ENCODE data around the gene TECPR2. TPM values are rescaled to one million over a fixed set of nuclear protein-coding genes. Genes with fewer than 3 reads are reported as not detected.

The TECPR2 gene
- total and polyA plus RNA-seq, 2 of the 13 experiments (the other 11 are each of a cell fraction or from before 2014, with no cell fraction given): 3.5 to 5.7 TPM

DNA sequence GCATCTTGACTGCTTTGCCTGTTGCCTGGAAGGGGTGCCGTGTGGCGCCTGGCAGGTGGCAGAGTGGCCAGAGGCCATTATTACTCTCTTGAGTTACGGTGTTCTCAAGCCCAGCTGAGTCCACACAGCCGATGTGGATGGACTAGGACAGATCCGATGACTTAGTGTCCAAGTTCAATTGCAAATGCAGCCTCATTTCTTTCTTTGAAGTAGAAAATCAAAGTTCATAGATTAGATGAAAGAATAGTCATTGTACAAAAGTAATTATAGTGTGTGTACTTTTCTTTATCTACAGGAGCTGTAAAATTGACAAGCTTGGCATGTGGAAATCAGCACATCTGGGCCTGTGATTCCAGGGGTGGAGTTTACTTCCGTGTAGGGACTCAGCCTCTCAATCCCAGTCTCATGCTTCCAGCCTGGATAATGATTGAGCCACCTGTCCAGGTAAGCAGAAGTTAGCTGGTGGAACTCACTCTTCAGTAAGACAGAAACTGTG, 102.2 kb downstream of the TECPR2 start (continued):
- TF ChIP-seq SOX5 (CRISPR knock-in tag; IDR thresholded peaks at IDR 0.05; ENCODE audit: borderline replicate concordance): peak; percentile 93
- TF ChIP-seq, protein P1, sequence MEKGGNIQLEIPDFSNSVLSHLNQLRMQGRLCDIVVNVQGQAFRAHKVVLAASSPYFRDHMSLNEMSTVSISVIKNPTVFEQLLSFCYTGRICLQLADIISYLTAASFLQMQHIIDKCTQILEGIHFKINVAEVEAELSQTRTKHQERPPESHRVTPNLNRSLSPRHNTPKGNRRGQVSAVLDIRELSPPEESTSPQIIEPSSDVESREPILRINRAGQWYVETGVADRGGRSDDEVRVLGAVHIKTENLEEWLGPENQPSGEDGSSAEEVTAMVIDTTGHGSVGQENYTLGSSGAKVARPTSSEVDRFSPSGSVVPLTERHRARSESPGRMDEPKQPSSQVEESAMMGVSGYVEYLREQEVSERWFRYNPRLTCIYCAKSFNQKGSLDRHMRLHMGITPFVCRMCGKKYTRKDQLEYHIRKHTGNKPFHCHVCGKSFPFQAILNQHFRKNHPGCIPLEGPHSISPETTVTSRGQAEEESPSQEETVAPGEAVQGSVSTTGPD (CRISPR knock-in tag; IDR thresholded peaks at IDR 0.05): no peak
- TF ChIP-seq ARID3A (IDR thresholded peaks at IDR 0.05; ENCODE audit: low read depth, low read length): peak; percentile 56; the same call in 1 of the 2 replicates
- TF ChIP-seq TBX2 (CRISPR knock-in tag; IDR thresholded peaks at IDR 0.05; ENCODE audit: borderline replicate concordance): peak; percentile 85
- no peak for TF ChIP-seq MED1 (CRISPR knock-in tag; IDR thresholded peaks at IDR 0.05)
- TF ChIP-seq E2F5 (CRISPR knock-in tag; conservative IDR thresholded peaks at IDR 0.05): no peak
- TF ChIP-seq ZNF614 (CRISPR knock-in tag; IDR thresholded peaks at IDR 0.05; ENCODE audit: borderline replicate concordance): no peak
- TF ChIP-seq ZNF775 (CRISPR knock-in tag; IDR thresholded peaks at IDR 0.05; ENCODE audit: borderline replicate concordance): no peak
- TF ChIP-seq ZFP36L2 (CRISPR knock-in tag; IDR thresholded peaks at IDR 0.05): no peak
- TF ChIP-seq, protein P2, sequence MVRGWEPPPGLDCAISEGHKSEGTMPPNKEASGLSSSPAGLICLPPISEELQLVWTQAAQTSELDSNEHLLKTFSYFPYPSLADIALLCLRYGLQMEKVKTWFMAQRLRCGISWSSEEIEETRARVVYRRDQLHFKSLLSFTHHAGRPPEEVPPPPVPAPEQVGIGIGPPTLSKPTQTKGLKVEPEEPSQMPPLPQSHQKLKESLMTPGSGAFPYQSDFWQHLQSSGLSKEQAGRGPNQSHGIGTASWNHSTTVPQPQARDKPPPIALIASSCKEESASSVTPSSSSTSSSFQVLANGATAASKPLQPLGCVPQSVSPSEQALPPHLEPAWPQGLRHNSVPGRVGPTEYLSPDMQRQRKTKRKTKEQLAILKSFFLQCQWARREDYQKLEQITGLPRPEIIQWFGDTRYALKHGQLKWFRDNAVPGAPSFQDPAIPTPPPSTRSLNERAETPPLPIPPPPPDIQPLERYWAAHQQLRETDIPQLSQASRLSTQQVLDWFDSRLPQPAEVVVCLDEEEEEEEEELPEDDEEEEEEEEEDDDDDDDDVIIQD (CRISPR knock-in tag; IDR thresholded peaks at IDR 0.05; ENCODE audit: low read depth): no peak
- no peak for TF ChIP-seq IKZF4 (CRISPR knock-in tag; IDR thresholded peaks at IDR 0.05; ENCODE audit: borderline replicate concordance, low read depth, not compliant biosample characterization)
- TF ChIP-seq ZNF354B (CRISPR knock-in tag; IDR thresholded peaks at IDR 0.05): no peak
- no peak for TF ChIP-seq ZFAT (CRISPR knock-in tag; conservative IDR thresholded peaks at IDR 0.05)
- peak in 1 of 2 experiments; percentile 67; a peak in 1 of 4 replicates for TF ChIP-seq EP300 (IDR thresholded peaks at IDR 0.05; ENCODE audit: low read depth in 2 of 2, low read length in 2 of 2)
- no peak for TF ChIP-seq EP300 (CRISPR knock-in tag; IDR thresholded peaks at IDR 0.05; ENCODE audit: borderline replicate concordance)
- TF ChIP-seq PHB2 (IDR thresholded peaks at IDR 0.05; ENCODE audit: partially characterized antibody): no peak
- TF ChIP-seq, protein P3, sequence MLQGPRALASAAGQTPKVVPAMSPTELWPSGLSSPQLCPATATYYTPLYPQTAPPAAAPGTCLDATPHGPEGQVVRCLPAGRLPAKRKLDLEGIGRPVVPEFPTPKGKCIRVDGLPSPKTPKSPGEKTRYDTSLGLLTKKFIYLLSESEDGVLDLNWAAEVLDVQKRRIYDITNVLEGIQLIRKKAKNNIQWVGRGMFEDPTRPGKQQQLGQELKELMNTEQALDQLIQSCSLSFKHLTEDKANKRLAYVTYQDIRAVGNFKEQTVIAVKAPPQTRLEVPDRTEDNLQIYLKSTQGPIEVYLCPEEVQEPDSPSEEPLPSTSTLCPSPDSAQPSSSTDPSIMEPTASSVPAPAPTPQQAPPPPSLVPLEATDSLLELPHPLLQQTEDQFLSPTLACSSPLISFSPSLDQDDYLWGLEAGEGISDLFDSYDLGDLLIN (CRISPR knock-in tag; IDR thresholded peaks at IDR 0.05; ENCODE audit: borderline replicate concordance): no peak
- TF ChIP-seq AKAP8 (CRISPR knock-in tag; IDR thresholded peaks at IDR 0.05): no peak
- TF ChIP-seq ZFP36 (IDR thresholded peaks at IDR 0.05; ENCODE audit: borderline replicate concordance, low read depth, low read length, partially characterized antibody): no peak
- TF ChIP-seq HOXA5 (CRISPR knock-in tag; IDR thresholded peaks at IDR 0.05): no peak
- peak; percentile 57; the same call in 1 of the 2 replicates for TF ChIP-seq MEIS1 (CRISPR knock-in tag; IDR thresholded peaks at IDR 0.05; ENCODE audit: borderline replicate concordance)
- TF ChIP-seq ZNF235 (CRISPR knock-in tag; IDR thresholded peaks at IDR 0.05; ENCODE audit: borderline replicate concordance): no peak
